ENCODE measurements around the gene NAA80.

DNA sequence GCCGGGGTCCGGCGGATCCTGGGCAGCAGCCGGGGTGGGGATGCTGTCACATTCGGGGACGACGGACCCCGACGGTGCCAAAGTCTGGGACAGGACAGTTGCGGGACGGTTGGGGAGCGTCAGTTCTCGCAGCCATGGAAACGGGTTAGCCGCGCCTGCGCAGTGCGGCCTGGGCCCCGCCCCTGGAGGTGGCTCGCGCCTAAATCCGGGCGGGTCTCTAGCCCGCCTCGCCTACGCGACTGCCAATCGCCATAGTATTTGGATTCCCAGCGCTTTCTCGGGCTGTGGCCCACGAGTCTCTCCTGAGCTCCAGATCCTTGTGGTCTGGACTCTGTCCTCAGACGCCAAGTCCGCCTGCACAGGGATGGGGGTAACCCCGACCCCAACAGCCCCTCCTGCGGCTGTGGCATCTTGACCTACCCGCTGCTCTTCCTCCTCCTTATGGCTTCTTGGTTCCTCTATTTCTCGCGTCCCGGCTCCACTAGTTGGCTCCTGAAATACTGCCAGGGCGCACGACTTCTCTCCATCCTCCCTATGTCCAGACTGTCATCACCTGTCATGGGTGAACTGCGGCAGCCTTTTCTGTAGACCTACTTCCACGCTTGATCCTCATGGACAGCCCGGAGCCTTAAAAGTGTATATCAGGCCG, 46.5 kb upstream of the NAA80 start, which contains the start of gene ZMYND10:
- TF ChIP-seq CTCF (IDR thresholded peaks at IDR 0.05; ENCODE audit: extremely low read depth in 1 of 2, insufficient read depth in 1 of 2, low read depth in 1 of 2, low read length in 2 of 2) (no peak), EZH2 (IDR thresholded peaks at IDR 0.05; ENCODE audit: borderline replicate concordance, low read depth, low read length, severe bottlenecking) (no peak), POLR2A (IDR thresholded peaks at IDR 0.05; ENCODE audit: low read depth, low read length) (no peak), POLR2AphosphoS5 (IDR thresholded peaks at IDR 0.05; ENCODE audit: insufficient read depth, low read depth, low read length) (no peak)

All from endothelial cell of umbilical vein (primary cell).